ENCODE data around the gene SLC25A29.

GRCh38 chr14:100302616-100303015, 3.6 kb downstream of the SLC25A29 start:
- TF ChIP-seq EZH2 (IDR thresholded peaks at IDR 0.05) (no peak), POLR2AphosphoS5 (IDR thresholded peaks at IDR 0.05; ENCODE audit: borderline replicate concordance, low read depth, low read length) (no peak)
